Natural killer cell (primary cell): ENCODE data around the gene ARL2BP. TPM values are rescaled to one million over a fixed set of nuclear protein-coding genes. Genes with fewer than 3 reads are reported as not detected.

Experiments
- ATAC-seq, 3 donors: fragments of 150-1000 bp in 2 of 3; fragments of 200-7000 bp in 1 of 3; cut with Tn5 transposase; 1 replicate in 1 of 3; 2 replicates in 2 of 3; pipeline ENCODE4 v1.10.0; 2021; ENCODE audit warnings: mild to moderate bottlenecking in 2 of 3, moderate library complexity in 2 of 3
- DNase-seq, 2 donors: peaks; one replicate each; pipeline versions ENCODE4 v3.0.0 to v3.0.0-alpha.2; 2013 to 2021; ENCODE audit warnings: mixed read lengths in 1 of 2
- H3K27ac ChIP-seq: one replicate; pipeline ENCODE4 v1.5.1; 2013; ENCODE audit warnings: mild to moderate bottlenecking, low read length
- H3K27me3 ChIP-seq: one replicate; pipeline ENCODE4 v1.6.1; 2013; ENCODE audit warnings: low read length; ENCODE audit not compliant: control insufficient read depth, insufficient read depth
- H3K36me3 ChIP-seq: one replicate; pipeline ENCODE4 v1.6.1; 2013; ENCODE audit warnings: low read length; ENCODE audit not compliant: control insufficient read depth, insufficient read depth
- H3K4me1 ChIP-seq: one replicate; pipeline ENCODE4 v1.6.1; 2013; ENCODE audit warnings: low read length; ENCODE audit not compliant: control insufficient read depth, insufficient read depth
- H3K4me3 ChIP-seq: one replicate; pipeline ENCODE4 v1.5.1; 2013; ENCODE audit warnings: low read length
- H3K9me3 ChIP-seq: one replicate; pipeline ENCODE4 v1.6.1; 2013; ENCODE audit warnings: low read length; ENCODE audit not compliant: control insufficient read depth, insufficient read depth
- H3K27ac Mint-ChIP-seq, 2 donors: one replicate each; pipeline ENCODE4 v1.8.0; 2022; ENCODE audit warnings: mild to moderate bottlenecking in 2 of 2, mixed read lengths in 2 of 2, moderate library complexity in 1 of 2
- H3K27me3 Mint-ChIP-seq, 2 donors: one replicate each; pipeline ENCODE4 v1.8.0; 2022; ENCODE audit warnings: low read depth in 2 of 2, mixed read lengths in 2 of 2
- H3K36me3 Mint-ChIP-seq: one replicate; pipeline ENCODE4 v1.8.0; 2022; ENCODE audit warnings: mixed read lengths
- H3K4me1 Mint-ChIP-seq, 2 donors: one replicate each; pipeline ENCODE4 v1.8.0; 2022; ENCODE audit warnings: mixed read lengths in 2 of 2
- H3K4me3 Mint-ChIP-seq: one replicate; pipeline ENCODE4 v1.8.0; 2022; ENCODE audit warnings: mild to moderate bottlenecking, moderate library complexity, mixed read lengths
- H3K9me3 Mint-ChIP-seq, 2 donors: one replicate each; pipeline ENCODE4 v1.8.0; 2022; ENCODE audit warnings: mixed read lengths in 2 of 2
- CTCF ChIP-seq: fragments of 200-600 bp; IDR thresholded peaks from one replicate; pipeline ENCODE4 v1.8.0; 2022; ENCODE audit warnings: antibody characterized with exemption
- WGBS: methylation state at CpG from one replicate; pipeline ENCODE4 v1.1.7; 2013; ENCODE audit warnings: missing lambda C conversion rate; ENCODE audit not compliant: insufficient coverage; 5-methylcytosine and 5-hydroxymethylcytosine counted together
- intact Hi-C: fragments of 100-400 bp; cut with micrococcal nuclease; formaldehyde crosslinking; loops from one replicate; pipeline ENCODE4 v1.14.2; 2022
- total RNA-seq, 4 donors: library from RNA; stranded (reverse); fragments of 120-200 nt in 1 of 4; gene quantifications; one replicate each; pipeline versions ENCODE4 v1.2.3 to v1.2.4, GENCODE V29; 2013 to 2022

The ARL2BP gene
- total RNA-seq, 3 donors from 2014 or later (not counting 1 experiment from before 2014, with no cell fraction given) = 36.5 to 44.4 (median 43.7) TPM

DNA sequence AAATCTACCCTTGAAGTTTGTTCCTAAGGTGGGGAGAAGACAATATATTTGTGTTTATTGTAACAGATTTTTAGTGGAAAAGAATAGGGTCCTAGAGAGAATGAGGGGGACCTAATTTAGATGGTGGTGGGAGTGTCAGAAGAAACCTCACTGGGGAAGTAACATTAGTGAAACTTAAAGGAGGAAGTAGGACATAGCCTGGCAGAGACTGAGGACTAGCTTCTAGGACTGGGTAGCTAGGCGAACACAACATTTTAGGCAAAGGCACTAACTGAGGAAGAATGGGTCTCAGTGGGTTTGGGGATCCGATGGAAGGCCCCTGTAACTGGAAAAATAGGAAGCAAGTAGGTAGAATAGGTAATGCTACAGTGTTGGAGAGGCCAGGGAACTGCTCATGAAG, 4.2 kb upstream of the ARL2BP start:
- no peak overlapping the region for H3K4me3 Mint-ChIP-seq
- intact Hi-C loops = no loop called here
- no peak for TF ChIP-seq CTCF

GRCh38 chr16:57242650-57243049, 2.4 kb upstream of the ARL2BP start:
- no peak for TF ChIP-seq CTCF
- WGBS = 100% methylated on average over 2 of the region's 2 CpGs

More for the DNA sequence above, 4.2 kb upstream of the ARL2BP start:
- peaks cover 8% of the 10 kb centered on the region for H3K4me1 ChIP-seq
- peaks cover 11 to 17% of the 10 kb centered on the region in 2 donors for H3K4me1 Mint-ChIP-seq
- no peak for ATAC-seq
- H3K36me3 ChIP-seq = peaks cover 16% of the 10 kb centered on the region
- DNase-seq = no peak
- peak overlapping the region; percentile 21 to 32 for H3K27ac Mint-ChIP-seq
- WGBS = 81% methylated on average over 2 of the region's 2 CpGs
- no peaks in the 10 kb centered on the region for H3K27me3 Mint-ChIP-seq
- H3K27me3 ChIP-seq = no peaks in the 10 kb centered on the region
- H3K36me3 Mint-ChIP-seq = peaks cover 6% of the 10 kb centered on the region
- no peak overlapping the region for H3K27ac ChIP-seq
- no peak overlapping the region for H3K4me3 ChIP-seq
- H3K9me3 Mint-ChIP-seq = no peaks in the 10 kb centered on the region
- no peaks in the 10 kb centered on the region for H3K9me3 ChIP-seq

DNA sequence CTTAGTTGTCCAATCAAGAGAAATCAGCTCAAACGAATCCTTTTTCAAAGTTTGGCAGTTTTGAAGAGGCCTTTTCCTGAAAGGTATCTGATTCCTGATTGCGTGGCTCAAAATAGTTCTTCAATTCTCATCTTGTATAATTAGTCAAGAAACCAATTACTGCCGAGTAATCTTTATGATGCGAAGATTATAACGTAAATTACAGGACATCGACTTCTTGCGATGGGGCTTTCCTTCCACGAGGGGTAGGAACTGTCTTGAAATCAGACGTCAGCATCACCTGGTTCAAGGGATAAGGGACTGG, 644 bp upstream of the ARL2BP start:
- Mint-ChIP-seq H3K27ac (peak overlapping the region; percentile 96), H3K36me3 (no peaks in the 10 kb centered on the region), H3K4me3 (peak overlapping the region; percentile 91), H3K27me3 (no peaks in the 10 kb centered on the region), H3K4me1 (peaks cover 14 to 21% of the 10 kb centered on the region in 2 donors), H3K9me3 (no peaks in the 10 kb centered on the region)
- peak overlapping the region; percentile 73 for H3K27ac ChIP-seq
- H3K9me3 ChIP-seq = no peaks in the 10 kb centered on the region
- no peaks in the 10 kb centered on the region for H3K27me3 ChIP-seq
- intact Hi-C loops = loop anchor here (1.0 to 2.0 kb wide), 2 partner anchors 56 to 58 kb away; partner anchors contain the start of genes PSME3IP1 and RSPRY1
- peaks cover 8% of the 10 kb centered on the region for H3K4me1 ChIP-seq
- DNase-seq (no peak), ATAC-seq (peak; percentile 44 to 54 (median 51))
- 7% methylated on average over 9 of the region's 9 CpGs for WGBS
- TF ChIP-seq CTCF = no peak
- H3K36me3 ChIP-seq = peaks cover 19% of the 10 kb centered on the region
- H3K4me3 ChIP-seq = peak overlapping the region; percentile 49

More at GRCh38 chr16:57242650-57243049, 2.4 kb upstream of the ARL2BP start:
- Mint-ChIP-seq H3K4me3 (peak overlapping the region; percentile 28), H3K4me1 (peaks cover 14 to 21% of the 10 kb centered on the region in 2 donors), H3K27ac (peak overlapping the region; percentile 59 to 60), H3K27me3 (no peaks in the 10 kb centered on the region), H3K36me3 (no peaks in the 10 kb centered on the region), H3K9me3 (no peaks in the 10 kb centered on the region)
- intact Hi-C loops = no loop called here
- Histone ChIP-seq H3K27me3 (no peaks in the 10 kb centered on the region), H3K4me3 (no peak overlapping the region), H3K27ac (no peak overlapping the region), H3K4me1 (peaks cover 8% of the 10 kb centered on the region), H3K36me3 (peaks cover 13% of the 10 kb centered on the region), H3K9me3 (no peaks in the 10 kb centered on the region)
- no peak for ATAC-seq
- DNase-seq = no peak

GRCh38 chr16:57245472-57246113, 534 bp downstream of the ARL2BP start:
- intact Hi-C loops = loop anchor here (2.0 kb wide), 1 partner anchor 59 kb away; the partner anchor contains the start of genes PSME3IP1 and RSPRY1
- ATAC-seq (peak in 1 of 3 donors; percentile 27), DNase-seq (no peak)

More at GRCh38 chr16:57245472-57246113, 534 bp downstream of the ARL2BP start:
- Histone ChIP-seq H3K4me1 (peaks cover 8% of the 10 kb centered on the region), H3K4me3 (peak overlapping the region; percentile 49), H3K27ac (peak overlapping the region; percentile 78), H3K36me3 (peaks cover 24% of the 10 kb centered on the region), H3K27me3 (no peaks in the 10 kb centered on the region), H3K9me3 (no peaks in the 10 kb centered on the region)
- 5% methylated on average over 25 of the region's 28 CpGs for WGBS
- TF ChIP-seq CTCF = no peak
- Mint-ChIP-seq H3K27ac (peak overlapping the region; percentile 96), H3K4me1 (peaks cover 14 to 21% of the 10 kb centered on the region in 2 donors), H3K27me3 (no peaks in the 10 kb centered on the region), H3K9me3 (no peaks in the 10 kb centered on the region), H3K36me3 (no peaks in the 10 kb centered on the region), H3K4me3 (peak overlapping the region; percentile 91)
